ENCODE results near the gene PARD3.
"Not testable (repeated sequence)": the region's sequence is repeated elsewhere in the genome, so short reads cannot be mapped to it uniquely, and the experiment has no call there.

The PARD3 gene

GRCh38 chr10:34464000-34464399, 351.1 kb downstream of the PARD3 start:
- no peak for DNase-seq (ENCODE audit: low read depth)

DNA sequence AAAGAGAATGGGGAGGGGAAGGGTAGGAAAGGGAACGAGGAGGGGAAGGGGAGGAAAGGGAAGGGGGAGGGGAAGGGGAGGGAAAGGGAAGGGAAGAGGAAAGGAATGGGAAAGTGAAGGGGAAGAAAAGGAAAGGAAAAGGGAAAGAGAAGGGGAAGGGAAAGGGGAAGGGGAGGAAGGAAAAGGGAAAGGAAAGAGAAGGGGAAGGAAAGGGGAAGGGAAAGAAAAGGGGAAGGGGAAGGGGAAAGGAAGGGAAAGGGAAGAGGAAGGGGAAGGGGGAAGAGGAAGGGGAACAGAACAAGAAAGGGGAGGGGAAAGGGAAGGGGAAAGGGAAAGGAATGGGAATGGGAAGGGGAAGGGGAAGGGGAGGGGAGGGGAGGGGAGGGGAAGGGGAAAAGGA, 352.1 kb downstream of the PARD3 start:
- DNase-seq (ENCODE audit: low read depth) = no peak

DNA sequence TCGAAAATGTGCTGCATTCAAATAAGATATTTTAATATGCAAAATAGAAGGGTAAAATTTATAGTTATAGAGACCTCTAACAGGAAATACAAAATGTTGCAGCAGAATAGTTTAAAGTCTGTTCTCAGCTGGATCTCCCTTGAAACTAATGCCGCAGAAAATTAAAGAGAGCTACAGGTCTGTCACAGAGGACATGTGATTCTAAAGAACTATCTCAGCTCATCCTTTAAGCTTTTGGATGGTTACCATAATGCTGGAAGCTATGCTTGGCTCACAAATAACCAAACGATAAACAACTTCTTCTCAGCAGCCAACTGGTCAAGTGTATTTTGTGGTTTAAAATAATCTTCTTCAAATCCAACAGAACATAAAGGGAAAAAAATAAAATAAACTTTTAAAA, 353.0 kb downstream of the PARD3 start:
- DNase-seq (ENCODE audit: low read depth) = no peak

DNA sequence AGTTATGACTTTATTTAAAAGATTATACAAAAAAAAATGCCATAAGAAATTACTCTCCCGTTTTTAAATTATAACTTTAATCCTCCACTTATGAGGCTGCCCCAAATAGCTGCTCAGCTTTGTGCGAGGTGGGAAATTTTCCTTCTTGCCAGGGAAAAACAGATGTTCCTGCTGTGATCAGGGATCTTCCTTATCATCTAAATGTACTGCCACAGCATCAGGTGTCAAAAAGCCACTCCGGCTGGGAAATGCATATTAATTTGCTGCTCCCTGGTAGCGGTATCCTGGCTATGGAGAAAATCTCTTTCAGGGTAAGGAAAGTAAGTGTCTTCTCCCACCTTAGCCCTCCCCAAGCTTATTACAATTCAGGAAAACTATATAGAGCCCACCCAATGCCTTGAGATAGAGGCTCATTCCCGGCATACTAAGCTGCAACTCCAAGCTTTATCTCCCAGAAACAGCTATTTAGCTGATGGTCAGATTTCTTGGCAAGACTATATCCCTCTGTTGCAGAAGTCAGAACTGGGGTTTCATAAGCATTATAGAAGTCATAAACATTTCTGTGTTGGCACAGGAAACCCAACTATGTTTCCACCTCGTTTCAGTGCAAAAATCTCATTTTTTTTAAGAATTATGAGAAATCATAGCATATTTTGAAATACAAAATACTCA, 360.4 kb downstream of the PARD3 start:
- DNase-seq (ENCODE audit: low read depth) = no peak

DNA sequence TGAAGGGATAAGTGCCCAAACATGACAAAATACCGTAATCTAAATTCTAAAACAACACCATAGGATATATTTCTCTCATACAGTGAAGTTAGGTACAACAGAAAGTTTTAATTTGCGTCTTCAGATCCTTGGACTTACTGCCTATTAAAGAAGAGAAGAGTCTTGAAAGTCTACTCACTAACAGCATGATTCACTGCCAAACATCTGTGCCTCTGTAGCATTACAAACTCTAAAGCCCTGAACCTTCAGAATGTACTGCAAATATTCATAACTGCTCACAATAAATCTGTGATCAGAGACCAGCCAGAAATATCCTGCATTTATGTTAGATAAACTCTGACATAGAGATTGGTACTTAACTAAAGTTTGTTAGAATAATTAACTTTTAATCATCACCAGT, 365.3 kb downstream of the PARD3 start:
- DNase-seq (ENCODE audit: low read depth) = no peak

DNA sequence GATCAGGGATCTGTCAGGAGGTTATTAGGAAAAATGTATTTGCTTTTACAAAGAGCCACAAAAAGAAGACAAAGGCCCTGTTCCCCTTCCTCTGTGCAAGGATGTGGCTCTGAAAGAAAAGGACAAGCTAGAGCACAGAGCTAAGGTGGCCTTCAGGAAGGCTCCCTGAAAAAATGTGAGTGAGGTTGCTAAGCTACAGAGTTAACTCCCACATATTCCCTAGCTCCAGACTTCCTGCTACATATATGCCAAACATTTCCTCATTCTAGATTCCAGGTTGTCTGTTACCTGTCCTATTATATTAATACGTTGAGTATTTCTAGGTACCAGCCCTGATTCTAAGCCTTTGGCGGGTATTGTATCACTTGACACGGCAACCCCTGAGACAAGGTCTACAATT, 369.0 kb downstream of the PARD3 start:
- no peak for DNase-seq (ENCODE audit: low read depth)

GRCh38 chr10:34444223-34445183, 370.6 kb downstream of the PARD3 start:
- DNase-seq (ENCODE audit: low read depth) = no peak

DNA sequence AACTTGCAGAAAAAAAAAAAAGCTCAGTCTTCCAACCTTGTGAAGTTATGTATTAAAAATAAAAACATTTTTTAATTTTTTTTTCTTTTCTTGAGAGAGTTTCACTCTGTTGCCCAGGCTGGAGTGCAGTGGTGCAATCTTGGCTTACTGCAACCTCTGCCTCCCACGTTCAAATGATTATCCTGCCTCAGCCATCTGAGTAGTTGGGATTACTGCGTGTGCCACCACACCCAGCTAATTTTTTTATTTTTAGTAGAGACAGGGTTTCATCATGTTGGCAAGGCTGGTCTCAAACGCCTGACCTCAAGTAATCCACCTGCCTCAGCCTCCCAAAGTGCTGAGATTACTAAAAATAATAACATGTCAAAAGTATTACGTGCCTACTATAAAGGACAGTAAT, 375.7 kb downstream of the PARD3 start:
- DNase-seq (ENCODE audit: low read depth) = not testable (repeated sequence)

DNA sequence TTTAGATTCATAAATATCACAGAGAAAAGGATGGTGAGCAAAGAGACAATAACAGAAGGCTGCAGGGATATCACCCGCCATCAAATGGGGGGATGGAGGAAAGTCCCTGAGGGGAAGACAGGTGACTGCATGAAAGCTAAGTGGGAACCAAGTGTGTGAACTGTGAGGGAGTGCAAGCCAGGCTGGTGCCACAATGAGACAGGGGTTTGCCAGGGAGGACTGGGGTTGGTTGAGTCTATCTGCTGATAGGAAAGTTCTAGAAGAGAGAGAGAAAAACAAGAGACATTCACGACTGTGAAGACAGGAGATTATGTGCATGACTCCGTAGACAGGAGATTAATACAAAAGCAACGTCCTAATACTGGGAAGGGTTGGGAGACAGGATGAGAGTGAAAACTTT, 376.4 kb downstream of the PARD3 start:
- no peak for DNase-seq (ENCODE audit: low read depth)

DNA sequence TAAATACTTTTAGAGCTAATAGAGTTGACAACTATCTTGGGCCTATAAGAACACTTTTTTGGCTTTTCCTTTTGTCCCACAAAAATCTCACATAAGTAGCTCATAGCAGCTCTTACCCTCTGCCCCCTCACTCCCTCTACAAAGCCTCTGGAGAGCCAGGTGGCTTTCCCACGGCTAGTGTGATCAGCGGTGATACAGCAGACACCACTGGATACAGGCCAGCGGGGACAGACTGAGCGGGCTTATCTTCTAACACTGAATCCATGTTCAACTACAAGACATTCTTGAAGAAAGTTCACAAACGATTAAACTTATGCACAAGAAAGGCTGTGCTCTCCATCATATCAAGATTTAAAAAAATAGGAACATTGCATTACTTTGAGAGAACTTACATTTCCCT, 377.2 kb downstream of the PARD3 start:
- no peak for DNase-seq (ENCODE audit: low read depth)

DNA sequence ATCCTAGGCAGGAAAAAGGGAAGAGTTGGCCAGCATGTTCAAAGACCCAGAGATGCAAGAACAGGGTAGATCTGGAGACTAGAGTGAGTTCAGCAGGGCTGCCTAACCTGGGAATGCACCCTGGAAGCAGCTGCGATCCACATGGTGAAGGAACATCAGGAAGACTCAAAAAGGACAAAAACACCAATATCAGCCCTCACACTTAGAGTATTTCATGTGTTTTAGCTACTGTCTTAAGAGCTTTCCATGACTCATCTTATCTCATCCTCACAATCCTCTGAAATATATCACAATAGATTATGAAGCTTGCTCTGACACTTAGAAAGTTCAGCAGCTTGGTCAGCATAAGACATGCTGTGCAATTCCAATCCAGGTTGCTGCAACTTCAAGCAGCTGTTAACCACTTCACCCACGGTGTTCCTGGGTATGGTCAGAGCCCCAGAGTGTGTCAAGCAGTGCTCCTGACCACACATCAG, 380.9 kb downstream of the PARD3 start:
- DNase-seq (ENCODE audit: low read depth) = no peak

- DNase-seq (ENCODE audit: low read depth) = no peak
Observed at GRCh38 chr10:34433241-34434076, 381.6 kb downstream of the PARD3 start.

GRCh38 chr10:34432589-34432988, 382.5 kb downstream of the PARD3 start:
- no peak for DNase-seq (ENCODE audit: low read depth)

GRCh38 chr10:34430685-34431084, 384.4 kb downstream of the PARD3 start:
- peak; percentile 5 for DNase-seq (ENCODE audit: low read depth)

- DNase-seq (ENCODE audit: low read depth) = no peak
Observed at GRCh38 chr10:34428501-34428900, 386.6 kb downstream of the PARD3 start.

DNA sequence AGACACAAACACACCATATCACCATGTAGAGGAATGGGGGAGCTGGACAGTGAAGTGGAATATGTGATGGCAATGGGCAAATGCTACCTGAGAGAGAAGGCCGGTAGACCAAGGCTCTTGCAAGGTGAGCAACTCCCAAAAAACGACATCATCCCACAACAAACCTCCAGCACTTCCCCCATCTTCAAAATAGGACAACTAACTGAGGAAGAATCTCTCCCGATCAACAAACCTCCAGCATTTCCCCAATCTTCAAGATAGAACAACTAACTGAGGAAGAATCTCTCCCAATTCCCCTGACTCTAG, 387.2 kb downstream of the PARD3 start:
- DNase-seq (ENCODE audit: low read depth) = no peak

GRCh38 chr10:34427158-34427910, 387.8 kb downstream of the PARD3 start:
- not testable (repeated sequence) for DNase-seq (ENCODE audit: low read depth)

- DNase-seq (ENCODE audit: low read depth) = not testable (repeated sequence)
Observed at GRCh38 chr10:34426538-34427157, 388.4 kb downstream of the PARD3 start.

DNA sequence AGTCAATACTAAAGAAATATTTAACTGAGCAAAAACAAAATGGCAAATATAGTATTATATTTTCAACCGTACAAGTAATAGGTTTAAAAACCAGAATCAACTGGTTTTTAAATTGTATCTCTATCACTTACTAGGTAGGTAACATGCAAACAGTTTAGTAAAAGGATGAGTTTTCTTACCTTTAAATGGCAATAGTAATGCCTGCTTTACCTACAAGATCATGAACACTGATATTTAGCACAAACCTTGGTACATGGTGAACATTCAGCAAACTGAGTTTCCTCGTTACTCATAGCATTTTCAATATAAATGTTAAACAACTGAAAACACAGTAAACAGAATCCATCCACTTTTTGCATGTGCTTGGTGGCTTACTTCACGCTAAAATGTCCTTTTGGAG, 389.1 kb downstream of the PARD3 start:
- no peak for DNase-seq (ENCODE audit: low read depth)

GRCh38 chr10:34423673-34424625, 391.1 kb downstream of the PARD3 start:
- no peak for DNase-seq (ENCODE audit: low read depth)
